Measurements from ENCODE around the gene GPR37.

- TF ChIP-seq POLR2A (IDR thresholded peaks at IDR 0.05) (no peak), CTCF (IDR thresholded peaks at IDR 0.05) (no peak)
Measured at GRCh38 chr7:124723012-124723411, 42.6 kb downstream of the GPR37 start.
